Activated CD8-positive, alpha-beta memory T cell treated with anti-CD3 and anti-CD28 coated beads for 4 hours (primary cell): ENCODE data around the gene RUBCNL.
A peak's percentile ranks its signal among the peaks of the same experiment; 100 is the strongest.

ENCODE experiments used
- DNase-seq, 2 donors: peaks; one replicate each; pipeline ENCODE4 v3.0.0-alpha.2; 2020; ENCODE audit warnings: low read depth in 2 of 2

RUBCNL gene

GRCh38 chr13:46307554-46307953 is 79.5 kb downstream of the RUBCNL start:
- no peak for DNase-seq

- DNase-seq, result no peak
Observed at GRCh38 chr13:46304546-46304945, 82.5 kb downstream of the RUBCNL start.

GRCh38 chr13:46303742-46304385 is 83.2 kb downstream of the RUBCNL start:
- DNase-seq, result no peak

- DNase-seq, result no peak
Observed at GRCh38 chr13:46297361-46297811, 89.7 kb downstream of the RUBCNL start.

- no peak for DNase-seq
Observed at GRCh38 chr13:46296921-46297320, 90.1 kb downstream of the RUBCNL start.

- DNase-seq, result no peak
Observed at GRCh38 chr13:46296115-46296822, 90.8 kb downstream of the RUBCNL start.

GRCh38 chr13:46295491-46296114 is 91.4 kb downstream of the RUBCNL start:
- peak; percentile 27 to 29 for DNase-seq

GRCh38 chr13:46293436-46293835 is 93.6 kb downstream of the RUBCNL start:
- DNase-seq, result no peak
